H1 (cell line): ENCODE data around the gene ARSB. TPM values are rescaled to one million over a fixed set of nuclear protein-coding genes. Genes with fewer than 3 reads are reported as not detected.

Source experiments
- CTCF ChIA-PET: fragments of 300-600 bp; sonication (Branson Sonifier 250); formaldehyde crosslinking; loops from one replicate; lab custom pipeline; 2021; ENCODE audit not compliant: partially characterized antibody; lab: Charles Lee
- POLR2A ChIA-PET: fragments of 300-600 bp; sonication (Branson Sonifier 250); formaldehyde crosslinking; loops from one replicate; lab custom pipeline; 2021; ENCODE audit warnings: inconsistent platforms; ENCODE audit not compliant: partially characterized antibody; lab: Charles Lee
- DNase-seq, 2 experiments: peaks; one replicate each; pipeline versions ENCODE4 v3.0.0 to v3.0.0-alpha.2; 2010 to 2022; ENCODE audit warnings: low spot score in 2 of 2, low read depth in 1 of 2, mixed read lengths in 1 of 2
- FAIRE-seq: peaks from 2 replicates; lab custom pipeline; 2011; peaks lifted over from hg19 to GRCh38; lab: Jason Lieb, UNC
- H2AFZ ChIP-seq: 2 replicates; pipeline ENCODE4 v1.8.1; 2012; ENCODE audit warnings: low read length, inconsistent platforms
- H2AK5ac ChIP-seq: 2 replicates; pipeline ENCODE4 v1.6.1; 2013; ENCODE audit warnings: low read depth, low read length
- H2BK120ac ChIP-seq: replicated peaks from 2 replicates; pipeline ENCODE3; 2013; ENCODE audit warnings: low read depth, low read length, inconsistent platforms
- H2BK12ac ChIP-seq: 2 replicates; pipeline ENCODE4 v1.6.1; 2013; ENCODE audit warnings: low read depth, low read length
- H2BK15ac ChIP-seq: 2 replicates; pipeline ENCODE4 v1.6.1; 2013; ENCODE audit warnings: low read length
- H2BK20ac ChIP-seq: 2 replicates; pipeline ENCODE4 v1.6.1; 2013; ENCODE audit warnings: low read length
- H2BK5ac ChIP-seq: 2 replicates; pipeline ENCODE4 v1.6.1; 2013; ENCODE audit warnings: low read depth, low read length
- H3K14ac ChIP-seq: 2 replicates; pipeline ENCODE4 v1.6.1; 2013; ENCODE audit warnings: inconsistent platforms; ENCODE audit not compliant: insufficient read length
- H3K18ac ChIP-seq: 2 replicates; pipeline ENCODE4 v1.6.1; 2013; ENCODE audit warnings: low read length; ENCODE audit errors: extremely low read depth
- H3K23ac ChIP-seq: 2 replicates; pipeline ENCODE4 v1.6.1; 2013; ENCODE audit warnings: inconsistent platforms; ENCODE audit not compliant: insufficient read length
- H3K23me2 ChIP-seq: 2 replicates; pipeline ENCODE4 v1.6.1; 2013; ENCODE audit warnings: low read depth, low read length
- H3K27ac ChIP-seq: 2 replicates; pipeline ENCODE4 v1.6.1; 2011; ENCODE audit warnings: low read depth, low read length, inconsistent platforms
- H3K27me3 ChIP-seq, 4 experiments: replicated peaks in 1 of 4; 1 replicate in 1 of 4; 2 replicates in 3 of 4; pipeline versions ENCODE4 v1.6.1 to v1.8.1; 2011 to 2013; ENCODE audit warnings: low read length in 3 of 4, mild to moderate bottlenecking in 3 of 4, inconsistent platforms in 2 of 4, mixed read lengths in 2 of 4, moderate library complexity in 1 of 4; ENCODE audit not compliant: control insufficient read depth in 3 of 4, insufficient read depth in 3 of 4; ENCODE audit errors: extremely low read depth in 1 of 4
- H3K36me3 ChIP-seq, 4 experiments: 2 replicates each; pipeline versions ENCODE4 v1.6.1 to v1.8.1; 2011 to 2013; ENCODE audit warnings: mild to moderate bottlenecking in 4 of 4, low read length in 3 of 4, moderate library complexity in 2 of 4, control low read depth in 1 of 4, inconsistent platforms in 1 of 4; ENCODE audit not compliant: insufficient read depth in 4 of 4, control insufficient read depth in 2 of 4
- H3K4ac ChIP-seq: replicated peaks from 2 replicates; pipeline ENCODE3; 2013; ENCODE audit warnings: low read length, low read depth, mixed read lengths, inconsistent platforms; ENCODE audit not compliant: insufficient read length
- H3K4me1 ChIP-seq, 4 experiments: replicated peaks in 1 of 4; 1 replicate in 1 of 4; 2 replicates in 3 of 4; pipeline versions ENCODE4 v1.6.1 to v1.8.1; 2011 to 2013; ENCODE audit warnings: low read length in 3 of 4, inconsistent platforms in 2 of 4, mixed read lengths in 1 of 4; ENCODE audit not compliant: insufficient read depth in 4 of 4, control insufficient read depth in 3 of 4
- H3K4me2 ChIP-seq, 2 experiments: 2 replicates each; pipeline versions ENCODE4 v1.6.1 to v1.8.1; 2011 to 2013; ENCODE audit warnings: low read depth in 2 of 2, low read length in 2 of 2, control low read depth in 1 of 2, inconsistent platforms in 1 of 2, mild to moderate bottlenecking in 1 of 2; ENCODE audit not compliant: insufficient read depth in 1 of 2
- H3K4me3 ChIP-seq, 4 experiments: fragments of 200-600, 300-600 bp in 1 of 4; sonication (generic), shearing (Covaris generic), sonication (Bioruptor Twin) in 1 of 4; 2 replicates each; pipeline versions ENCODE4 v1.5.1 to v1.8.1; 2011 to 2016; ENCODE audit warnings: low read length in 4 of 4, low read depth in 3 of 4, control low read depth in 2 of 4, inconsistent platforms in 2 of 4, mild to moderate bottlenecking in 2 of 4, mixed read lengths in 1 of 4, moderate library complexity in 1 of 4; ENCODE audit not compliant: insufficient read depth in 2 of 4; ENCODE audit errors: extremely low read depth in 1 of 4
- H3K56ac ChIP-seq: replicated peaks from 2 replicates; pipeline ENCODE3; 2013; ENCODE audit warnings: low read depth, mild to moderate bottlenecking, mixed read lengths, low read length, inconsistent platforms; ENCODE audit not compliant: insufficient read length
- H3K79me1 ChIP-seq: 2 replicates; pipeline ENCODE4 v1.6.1; 2013; ENCODE audit warnings: low read depth, low read length, control low read depth
- H3K79me2 ChIP-seq, 2 experiments: 2 replicates each; pipeline versions ENCODE4 v1.6.1 to v1.8.1; 2012 to 2013; ENCODE audit warnings: low read length in 2 of 2, mild to moderate bottlenecking in 2 of 2, inconsistent platforms in 1 of 2; ENCODE audit not compliant: insufficient read depth in 2 of 2, control insufficient read depth in 1 of 2
- H3K9ac ChIP-seq, 4 experiments: replicated peaks in 1 of 4; 1 replicate in 1 of 4; 2 replicates in 3 of 4; pipeline versions ENCODE4 v1.6.1 to v1.8.1; 2011 to 2013; ENCODE audit warnings: low read depth in 3 of 4, low read length in 3 of 4, control low read depth in 2 of 4, mild to moderate bottlenecking in 2 of 4, moderate library complexity in 2 of 4, inconsistent platforms in 1 of 4; ENCODE audit errors: extremely low read depth in 1 of 4
- H3K9me3 ChIP-seq, 2 experiments: 2 replicates each; pipeline versions ENCODE4 v1.6.1 to v1.8.1; 2012 to 2013; ENCODE audit warnings: mild to moderate bottlenecking in 2 of 2, moderate library complexity in 2 of 2, control low read depth in 1 of 2, inconsistent platforms in 1 of 2, low read depth in 1 of 2, low read length in 1 of 2, mixed read lengths in 1 of 2; ENCODE audit not compliant: insufficient read depth in 2 of 2
- H4K20me1 ChIP-seq, 2 experiments: replicated peaks in 1 of 2; 2 replicates each; pipeline versions ENCODE3 to v1.8.1; 2011 to 2013; ENCODE audit warnings: inconsistent platforms in 2 of 2, low read length in 2 of 2, mild to moderate bottlenecking in 1 of 2; ENCODE audit not compliant: insufficient read depth in 2 of 2, control insufficient read depth in 1 of 2
- H4K5ac ChIP-seq: 2 replicates; pipeline ENCODE4 v1.6.1; 2013; ENCODE audit warnings: low read length, low read depth, mixed read lengths, inconsistent platforms; ENCODE audit not compliant: insufficient read length
- H4K8ac ChIP-seq: 2 replicates; pipeline ENCODE4 v1.8.0; 2013; ENCODE audit warnings: mild to moderate bottlenecking, moderate library complexity, low read length, inconsistent platforms; ENCODE audit not compliant: insufficient read depth; ENCODE audit errors: extremely low read depth
- H4K91ac ChIP-seq: replicated peaks from 2 replicates; pipeline ENCODE3; 2013; ENCODE audit warnings: low read length, mixed read lengths, inconsistent platforms; ENCODE audit not compliant: insufficient read length
- CEBPB ChIP-seq: IDR thresholded peaks from 2 replicates; pipeline ENCODE4 v1.6.1; 2012; ENCODE audit warnings: low read depth, low read length
- CTBP2 ChIP-seq: IDR thresholded peaks from 2 replicates; pipeline ENCODE4 v1.7.0; 2011; ENCODE audit warnings: borderline replicate concordance, mild to moderate bottlenecking, moderate library complexity, mixed read lengths, low read length; ENCODE audit not compliant: insufficient read depth, insufficient read length
- EGR1 ChIP-seq: IDR thresholded peaks from 2 replicates; pipeline ENCODE4 v1.6.1; 2011; ENCODE audit warnings: low read depth, low read length, borderline replicate concordance
- FOSL1 ChIP-seq: IDR thresholded peaks from 2 replicates; pipeline ENCODE4 v1.6.1; 2011; ENCODE audit warnings: mild to moderate bottlenecking, low read depth, low read length, moderate library complexity; ENCODE audit not compliant: insufficient read depth
- PHF8 ChIP-seq: fragments of 200-600 bp; sonication (generic); conservative IDR thresholded peaks from 2 replicates; pipeline ENCODE4 v1.7.1; 2012; ENCODE audit warnings: low read depth, mild to moderate bottlenecking, inconsistent platforms, low read length, moderate library complexity
- RBBP5 ChIP-seq: IDR thresholded peaks from 2 replicates; pipeline ENCODE4 v1.7.1; 2012; ENCODE audit warnings: low read depth, mild to moderate bottlenecking, inconsistent platforms, low read length, moderate library complexity, borderline replicate concordance
- SIX5 ChIP-seq: IDR thresholded peaks from 2 replicates; pipeline ENCODE4 v1.6.1; 2011; ENCODE audit warnings: mild to moderate bottlenecking, low read depth, low read length
- SUZ12 ChIP-seq: fragments of 200-600 bp; sonication (generic); IDR thresholded peaks from 2 replicates; pipeline ENCODE4 v1.6.1; 2012; ENCODE audit warnings: mild to moderate bottlenecking, inconsistent platforms, low read length, moderate library complexity, mixed read lengths
- WGBS, 2 experiments: shearing (Covaris generic) in 1 of 2; methylation state at CpG; one replicate each; pipeline versions ENCODE4 v1.1.6 to v1.1.7; 2013 to 2015; ENCODE audit warnings: low lambda C conversion rate in 2 of 2, mixed read lengths in 2 of 2, inconsistent platforms in 1 of 2, low coverage in 1 of 2, missing lambda C conversion rate in 1 of 2; ENCODE audit not compliant: insufficient replicate concordance in 2 of 2, insufficient coverage in 1 of 2, insufficient read length in 1 of 2; ENCODE audit errors: extremely low coverage in 1 of 2, missing lambda C conversion rate in 1 of 2; 5-methylcytosine and 5-hydroxymethylcytosine counted together
- polyA plus RNA-seq, 7 experiments: library from polyadenylated mRNA; depleted of rRNA in 3 of 7; stranded (reverse) in 5 of 7; unstranded in 2 of 7; fragments of >200 nt in 5 of 7; fragments of 200-250 nt in 2 of 7; gene quantifications; 1 replicate in 5 of 7; 2 replicates in 1 of 7; 4 replicates in 1 of 7; pipeline versions ENCODE4 v1.2.1 to v1.2.3, GENCODE V29; 2011 to 2013; ENCODE audit warnings: missing spikeins in 2 of 7, mixed read lengths in 2 of 7
- total RNA-seq: library from RNA; stranded (reverse); fragmentation: NEBNext Ultra II Directional; extraction: Animal tissue kit (Norgen Biotek cat#: 25700); gene quantifications from 2 replicates; pipeline ENCODE4 v1.2.1, GENCODE V29; 2021

Gene ARSB
- total and polyA plus RNA-seq, 2 of the 8 experiments (the other 6 are each of a cell fraction or from before 2014, with no cell fraction given), result 6.4 to 13.9 TPM

DNA sequence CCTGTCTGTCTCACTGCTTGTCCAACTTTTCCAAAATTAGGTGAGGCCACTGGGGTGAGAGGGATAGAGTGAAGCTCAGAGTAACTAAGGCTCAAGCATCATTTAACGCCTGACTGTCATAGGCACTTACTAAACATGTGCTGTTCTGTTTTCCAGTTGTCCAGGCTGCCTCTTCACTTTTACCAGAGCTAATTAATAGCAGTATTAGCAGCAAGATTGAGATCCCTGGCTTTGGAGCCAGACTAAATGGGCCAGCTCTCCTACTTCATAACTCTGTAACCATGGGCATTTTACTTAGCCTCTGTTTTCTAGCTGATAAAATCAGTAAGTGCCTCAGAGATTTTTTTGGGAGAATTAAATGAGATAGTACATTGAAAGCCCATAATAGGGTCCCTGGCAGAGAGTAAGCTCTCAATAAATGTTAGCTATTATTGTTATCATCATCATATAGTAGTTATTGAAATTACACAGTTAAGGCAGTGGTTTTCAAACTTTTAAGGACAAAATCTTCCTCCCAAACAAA, 190.4 kb downstream of the ARSB start:
- CTCF ChIA-PET, result interaction anchor here (0.8 to 1.6 kb wide), 10 partner anchors 9 to 474 kb away, joined by 3 to 7 read pairs (median 3); no protein-coding TSS in a partner anchor
- H2BK12ac ChIP-seq, result no peak overlapping the region

More for the DNA sequence above, 190.4 kb downstream of the ARSB start:
- Histone ChIP-seq H4K91ac (no peak overlapping the region), H3K4ac (no peak overlapping the region), H3K23me2 (no peaks in the 10 kb centered on the region; the same call in 1 of the 2 replicates), H3K14ac (no peak overlapping the region), H3K4me3 (no peak overlapping the region), H3K23ac (no peak overlapping the region), H3K4me2 (no peak overlapping the region), H4K8ac (no peak overlapping the region), H4K5ac (no peak overlapping the region), H2BK15ac (no peak overlapping the region), H3K56ac (no peak overlapping the region), H2BK5ac (no peak overlapping the region), H3K18ac (no peak overlapping the region), H3K79me1 (no peaks in the 10 kb centered on the region), H3K27ac (no peak overlapping the region), H2BK20ac (no peak overlapping the region), H3K9ac (no peak overlapping the region), H3K36me3 (no peaks in the 10 kb centered on the region), H2AK5ac (no peak overlapping the region), H3K9me3 (no peaks in the 10 kb centered on the region), H4K20me1 (no peaks in the 10 kb centered on the region), H2BK120ac (no peak overlapping the region), H3K27me3 (no peaks in the 10 kb centered on the region), H3K4me1 (no peaks in the 10 kb centered on the region), H3K79me2 (no peaks in the 10 kb centered on the region), H2AFZ (no peak overlapping the region)
- FAIRE-seq, result no peak
- DNase-seq, result no peak
- WGBS, 2 experiments, result 100% methylated on average over 1 of the region's 1 CpG; no CpG with 5 or more reads in 1 of the 2 experiments
- no peak for TF ChIP-seq CEBPB
- no peak for TF ChIP-seq RBBP5
- no peak for TF ChIP-seq PHF8
- no peak for TF ChIP-seq CTBP2
- no peak for TF ChIP-seq FOSL1
- TF ChIP-seq SIX5, result no peak
- no peak for TF ChIP-seq SUZ12
- no peak for TF ChIP-seq EGR1
- POLR2A ChIA-PET, result no interaction called here
